Measurements from ENCODE around the gene MTO1. TPM values are rescaled to one million over a fixed set of nuclear protein-coding genes. Genes with fewer than 3 reads are reported as not detected.
"Not testable (repeated sequence)": the region's sequence is repeated elsewhere in the genome, so short reads cannot be mapped to it uniquely, and the experiment has no call there.

Gene MTO1
- polyA plus RNA-seq (2012; ENCODE audit: insufficient read depth, insufficient read length), result 53.1 TPM

GRCh38 chr6:73461537-73462350, at the start of gene MTO1:
MTO1 (plus strand) TSS chr6:73461737; CDS start chr6:73461855, 118 bp downstream.
- H3K4me3 ChIP-seq (ENCODE audit: low read length), result peak within 1 kb of the TSS; percentile 98
- peak; percentile 96 for DNase-seq (ENCODE audit: low read depth, low spot score)

- no peak for DNase-seq (ENCODE audit: low read depth, low spot score)
Measured at GRCh38 chr6:73413102-73413501, 48.4 kb upstream of the MTO1 start.

GRCh38 chr6:73418081-73418741, 43.3 kb upstream of the MTO1 start:
- no peak for DNase-seq (ENCODE audit: low read depth, low spot score)
- H3K4me3 ChIP-seq (ENCODE audit: low read length), result no peak overlapping the region

More at GRCh38 chr6:73413102-73413501, 48.4 kb upstream of the MTO1 start:
- H3K4me3 ChIP-seq (ENCODE audit: low read length), result no peak overlapping the region

- no peak for DNase-seq (ENCODE audit: low read depth, low spot score)
- H3K4me3 ChIP-seq (ENCODE audit: low read length), result no peak overlapping the region
Measured at GRCh38 chr6:73421534-73421933, 40.0 kb upstream of the MTO1 start.

GRCh38 chr6:73435236-73435635, 26.3 kb upstream of the MTO1 start:
- H3K4me3 ChIP-seq (ENCODE audit: low read length), result no peak overlapping the region
- DNase-seq (ENCODE audit: low read depth, low spot score), result no peak

GRCh38 chr6:73443555-73443954, 18.0 kb upstream of the MTO1 start:
- H3K4me3 ChIP-seq (ENCODE audit: low read length), result no peak overlapping the region

GRCh38 chr6:73451223-73452106, 10.1 kb upstream of the MTO1 start:
- DNase-seq (ENCODE audit: low read depth, low spot score), result no peak
- H3K4me3 ChIP-seq (ENCODE audit: low read length), result no peak overlapping the region

More at GRCh38 chr6:73443555-73443954, 18.0 kb upstream of the MTO1 start:
- DNase-seq (ENCODE audit: low read depth, low spot score), result no peak

- no peak within 1 kb of the TSS for H3K4me3 ChIP-seq (ENCODE audit: low read length)
- DNase-seq (ENCODE audit: low read depth, low spot score), result no peak
Measured at GRCh38 chr6:73452107-73452461, 9.5 kb upstream of the MTO1 start, which contains the start of gene CGAS. CGAS (minus strand) TSS chr6:73452297; CDS start chr6:73452181, 116 bp downstream.

- no peak for DNase-seq (ENCODE audit: low read depth, low spot score)
- no peak overlapping the region for H3K4me3 ChIP-seq (ENCODE audit: low read length)
Measured at GRCh38 chr6:73455865-73456629, 5.5 kb upstream of the MTO1 start.

GRCh38 chr6:73459474-73459873, 2.1 kb upstream of the MTO1 start:
- H3K4me3 ChIP-seq (ENCODE audit: low read length), result not testable (repeated sequence)

GRCh38 chr6:73460056-73460455, 1.5 kb upstream of the MTO1 start:
- no peak for DNase-seq (ENCODE audit: low read depth, low spot score)
- no peak overlapping the region for H3K4me3 ChIP-seq (ENCODE audit: low read length)

More at GRCh38 chr6:73459474-73459873, 2.1 kb upstream of the MTO1 start:
- not testable (repeated sequence) for DNase-seq (ENCODE audit: low read depth, low spot score)

- no peak overlapping the region for H3K4me3 ChIP-seq (ENCODE audit: low read length)
- no peak for DNase-seq (ENCODE audit: low read depth, low spot score)
Measured at GRCh38 chr6:73471686-73472290, 10.3 kb downstream of the MTO1 start.

- no peak for DNase-seq (ENCODE audit: low read depth, low spot score)
- no peak overlapping the region for H3K4me3 ChIP-seq (ENCODE audit: low read length)
Measured at GRCh38 chr6:73476723-73477122, 15.2 kb downstream of the MTO1 start.

- no peak overlapping the region for H3K4me3 ChIP-seq (ENCODE audit: low read length)
- no peak for DNase-seq (ENCODE audit: low read depth, low spot score)
Measured at GRCh38 chr6:73477407-73477806, 15.9 kb downstream of the MTO1 start.

- no peak for DNase-seq (ENCODE audit: low read depth, low spot score)
- no peak overlapping the region for H3K4me3 ChIP-seq (ENCODE audit: low read length)
Measured at GRCh38 chr6:73481969-73482368, 20.4 kb downstream of the MTO1 start.

- H3K4me3 ChIP-seq (ENCODE audit: low read length), result no peak overlapping the region
- DNase-seq (ENCODE audit: low read depth, low spot score), result no peak
Measured at GRCh38 chr6:73484438-73484837, 22.9 kb downstream of the MTO1 start.

GRCh38 chr6:73487473-73487872, 25.9 kb downstream of the MTO1 start:
- no peak for DNase-seq (ENCODE audit: low read depth, low spot score)

GRCh38 chr6:73491377-73491776, 29.8 kb downstream of the MTO1 start:
- no peak overlapping the region for H3K4me3 ChIP-seq (ENCODE audit: low read length)
- no peak for DNase-seq (ENCODE audit: low read depth, low spot score)

More at GRCh38 chr6:73487473-73487872, 25.9 kb downstream of the MTO1 start:
- H3K4me3 ChIP-seq (ENCODE audit: low read length), result no peak overlapping the region

Data from Jurkat, Clone E6-1 (cell line).